K562 (cell line): ENCODE results near the gene SPATA12. TPM values are rescaled to one million over a fixed set of nuclear protein-coding genes. Genes with fewer than 3 reads are reported as not detected.

ENCODE experiments used
- ATAC-seq: fragments of 200-7000 bp; cut with Tn5 transposase; 3 replicates; pipeline ENCODE4 v1.9.1; 2020; ENCODE audit warnings: moderate library complexity
- BruUV-seq: library from RNA; stranded (reverse); fragments of 400-500 nt; replicated peaks from 2 replicates; lab custom pipeline; 2021; lab: Mats Ljungman, UMichigan
- CTCF ChIA-PET: fragments of 300-600 bp; formaldehyde crosslinking; extraction: SDS; loops from one replicate; lab custom pipeline; 2021; ENCODE audit warnings: low intra/inter-chr PET ratio; lab: Yijun Ruan, JAX
- POLR2A ChIA-PET: fragments of 300-600, 350-650 bp; sonication (Branson Sonifier 250); formaldehyde crosslinking; extraction: SDS; loops from one replicate; lab custom pipeline; 2021; ENCODE audit warnings: antibody characterized with exemption, inconsistent platforms; lab: Yijun Ruan, JAX
- DNase-seq, 4 experiments: peaks; one replicate each; pipeline versions ENCODE4 v3.0.0 to v3.0.0-alpha.2; 2011 to 2018; ENCODE audit warnings: low spot score in 3 of 4, mixed read lengths in 3 of 4; ENCODE audit errors: extremely low read depth in 1 of 4
- FAIRE-seq: peaks from 2 replicates; lab custom pipeline; 2011; peaks lifted over from hg19 to GRCh38; lab: Jason Lieb, UNC
- H2AFZ ChIP-seq: 2 replicates; pipeline ENCODE4 v1.6.0; 2011; ENCODE audit warnings: low read depth, low read length, control low read depth, inconsistent platforms
- H3K27ac ChIP-seq: fragments of 200-600 bp; 3 replicates; pipeline ENCODE4 v1.8.0; 2011; ENCODE audit warnings: low read depth, mild to moderate bottlenecking, control low read depth, inconsistent platforms, low read length, moderate library complexity, mixed read lengths; ENCODE audit errors: extremely low read depth
- H3K27me3 ChIP-seq, 2 experiments: fragments of 300-600 bp in 1 of 2; 2 replicates in 1 of 2; 3 replicates in 1 of 2; pipeline versions ENCODE4 v1.6.0 to v1.8.0; 2011; ENCODE audit warnings: inconsistent platforms in 2 of 2, low read length in 2 of 2, mild to moderate bottlenecking in 1 of 2, mixed read lengths in 1 of 2, moderate library complexity in 1 of 2; ENCODE audit not compliant: control insufficient read depth in 2 of 2, insufficient read depth in 2 of 2
- H3K36me3 ChIP-seq: fragments of 300-600 bp; 3 replicates; pipeline ENCODE4 v1.8.0; 2011; ENCODE audit warnings: mild to moderate bottlenecking, low read length, inconsistent platforms; ENCODE audit not compliant: control insufficient read depth, insufficient read depth
- H3K4me1 ChIP-seq, 2 experiments: fragments of 200-600 bp in 1 of 2; replicated peaks in 1 of 2; 2 replicates in 1 of 2; 3 replicates in 1 of 2; pipeline versions ENCODE4 v1.5.1 to v1.8.0; 2011; ENCODE audit warnings: inconsistent platforms in 2 of 2, low read length in 2 of 2, mild to moderate bottlenecking in 1 of 2, mixed read lengths in 1 of 2, moderate library complexity in 1 of 2; ENCODE audit not compliant: control insufficient read depth in 2 of 2, insufficient read depth in 2 of 2
- H3K4me2 ChIP-seq: 2 replicates; pipeline ENCODE4 v1.6.1; 2011; ENCODE audit warnings: low read length, control low read depth, inconsistent platforms, mixed read lengths; ENCODE audit not compliant: insufficient read depth
- H3K4me3 ChIP-seq: fragments of 200-600 bp; sonication (generic), shearing (Covaris generic); 2 replicates; pipeline ENCODE4 v1.5.1; 2016; ENCODE audit warnings: control low read depth, inconsistent platforms
- H3K79me2 ChIP-seq: fragments of 200-600 bp; 3 replicates; pipeline ENCODE4 v1.8.0; 2011; ENCODE audit warnings: low read length, inconsistent platforms; ENCODE audit not compliant: control insufficient read depth, insufficient read depth
- H3K9ac ChIP-seq, 2 experiments: 2 replicates each; pipeline versions ENCODE4 v1.6.0 to v1.6.1; 2011; ENCODE audit warnings: low read depth in 2 of 2, low read length in 2 of 2, control low read depth in 1 of 2, inconsistent platforms in 1 of 2, mild to moderate bottlenecking in 1 of 2, mixed read lengths in 1 of 2; ENCODE audit not compliant: insufficient read depth in 1 of 2
- H3K9me1 ChIP-seq: one replicate; pipeline ENCODE4 v1.6.0; 2011; ENCODE audit warnings: inconsistent platforms, mild to moderate bottlenecking, low read length, moderate library complexity; ENCODE audit not compliant: control insufficient read depth, insufficient read depth
- H3K9me3 ChIP-seq: replicated peaks from 2 replicates; pipeline ENCODE4 v1.5.1; 2011; ENCODE audit warnings: low read depth, low read length, inconsistent platforms; ENCODE audit not compliant: control insufficient read depth, insufficient read depth
- H4K20me1 ChIP-seq: replicated peaks from 2 replicates; pipeline ENCODE4 v1.6.1; 2011; ENCODE audit warnings: low read length, inconsistent platforms, mixed read lengths; ENCODE audit not compliant: control insufficient read depth, insufficient read depth
- XRCC5 ChIP-seq: fragments of 200-400 bp; formaldehyde crosslinking; IDR thresholded peaks from 2 replicates; pipeline ENCODE4 v1.6.1; 2017; ENCODE audit warnings: low read depth, mild to moderate bottlenecking, low read length
- WGBS: fragments of 100-300 bp; shearing (Covaris generic); methylation state at CpG from one replicate; pipeline ENCODE4 v1.1.6; 2016; ENCODE audit warnings: low coverage, mixed read lengths; ENCODE audit not compliant: insufficient coverage; ENCODE audit errors: missing lambda C conversion rate; 5-methylcytosine and 5-hydroxymethylcytosine counted together
- in situ Hi-C: fragments of 300-500 bp; cut with MboI; formaldehyde crosslinking; loops from 4 replicates; pipeline ENCODE4 v1.15.0; 2018; ENCODE audit warnings: inconsistent platforms, mixed read lengths
- intact Hi-C: fragments of 100-400 bp; cut with micrococcal nuclease; formaldehyde crosslinking; loops from 2 replicates; pipeline ENCODE4 v1.14.2; 2022
- polyA plus RNA-seq, 8 experiments: library from polyadenylated mRNA; depleted of rRNA in 4 of 8; stranded (reverse) in 5 of 8; unstranded in 3 of 8; fragments of >200 nt; fragmentation: Nextera tagmentation in 2 of 8; fragmentation: Illumina TruSeq in 1 of 8; extraction: Ambion mirVana in 2 of 8; extraction: Trizol in 1 of 8; gene quantifications; 2 replicates each; pipeline versions ENCODE4 v1.2.1 to v1.2.3, GENCODE V29; 2011 to 2014; ENCODE audit warnings: inconsistent platforms in 1 of 8, missing spikeins in 1 of 8
- total RNA-seq, 7 experiments: library from RNA; depleted of rRNA in 6 of 7; stranded (reverse); fragments of >200 nt in 6 of 7; fragmentation: Illumina TruSeq in 2 of 7; extraction: Trizol in 2 of 7; gene quantifications; 2 replicates each; pipeline versions ENCODE4 v1.2.1 to v1.2.3, GENCODE V29; 2011 to 2021; ENCODE audit warnings: low replicate concordance in 1 of 7

SPATA12 gene
- total and polyA plus RNA-seq, 9 of the 15 experiments (the other 6 are each of a cell fraction or from before 2014, with no cell fraction given): not detected

- Histone ChIP-seq H4K20me1 (no peaks in the 10 kb centered on the region; the same call in 1 of the 2 replicates), H2AFZ (no peak overlapping the region), H3K9me3 (no peaks in the 10 kb centered on the region), H3K9me1 (no peaks in the 10 kb centered on the region), H3K27ac (no peak overlapping the region), H3K4me3 (no peak overlapping the region), H3K79me2 (no peaks in the 10 kb centered on the region), H3K36me3 (no peaks in the 10 kb centered on the region), H3K4me2 (no peak overlapping the region), H3K9ac (no peak overlapping the region), H3K4me1 (peaks cover 0 to 3% of the 10 kb centered on the region in 2 experiments; a peak in 2 of 5 replicates), H3K27me3 (peaks cover 0 to 4% of the 10 kb centered on the region in 2 experiments; a peak in 1 of 5 replicates)
- DNase-seq (no peak), ATAC-seq (no peak), FAIRE-seq (no peak)
- BruUV-seq: no TSS peak
- in situ Hi-C loops: no loop called here
- POLR2A ChIA-PET: interaction anchor here (0.5 to 1.8 kb wide), 4 partner anchors 10 to 321 kb away, joined by 3 to 4 read pairs (median 3); no protein-coding TSS in a partner anchor
- intact Hi-C loops: no loop called here
- no peak for TF ChIP-seq XRCC5
- TF ChIP-seq, all 486 proteins: peak for 0
- WGBS: 16% methylated on average over 7 of the region's 7 CpGs
- CTCF ChIA-PET: no interaction called here
These were observed 14.2 kb upstream of the SPATA12 start for GRCh38 chr3:57046101-57046765.

DNA sequence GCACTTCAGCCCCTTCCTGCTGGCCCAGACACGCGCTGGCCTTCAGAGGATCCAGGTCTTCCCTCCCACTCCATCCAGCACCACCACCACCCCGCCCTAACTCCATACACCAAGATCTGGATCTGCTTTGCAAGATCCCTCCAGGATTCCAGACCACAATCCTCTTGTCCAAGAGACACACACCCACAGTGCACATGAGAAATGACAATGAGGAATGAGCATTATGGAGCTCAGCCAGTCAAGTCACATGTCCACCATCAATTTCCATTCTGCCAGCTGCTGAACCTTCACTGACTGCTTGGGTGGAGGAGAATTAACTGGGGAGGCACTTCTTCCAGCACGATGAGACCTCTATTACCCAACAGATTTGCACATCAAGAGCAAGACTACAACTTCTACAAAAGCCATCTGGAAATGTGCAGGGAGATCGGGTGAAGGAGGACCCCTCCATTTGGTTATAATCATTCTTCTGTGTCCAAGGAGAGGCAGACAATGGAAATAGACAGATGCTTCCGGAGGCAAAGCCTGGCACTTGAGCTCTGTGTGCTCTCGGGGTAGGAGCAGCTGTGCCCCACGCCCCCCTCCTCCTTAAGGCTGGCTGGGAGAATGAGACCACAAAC, 12.3 kb upstream of the SPATA12 start:
- H3K36me3 ChIP-seq: no peaks in the 10 kb centered on the region
- ATAC-seq: no peak; the same call in 2 of the 3 replicates
- no TSS peak for BruUV-seq
- no peaks in the 10 kb centered on the region for H4K20me1 ChIP-seq
- no peak overlapping the region for H3K4me3 ChIP-seq
- intact Hi-C loops: no loop called here
- peaks cover 0 to 4% of the 10 kb centered on the region in 2 experiments; a peak in 1 of 5 replicates for H3K27me3 ChIP-seq
- H3K4me1 ChIP-seq: peaks cover 0 to 3% of the 10 kb centered on the region in 2 experiments; a peak in 2 of 5 replicates
- no peak overlapping the region for H3K4me2 ChIP-seq
- DNase-seq: peak in 1 of 4 experiments; percentile 6
- ChIA-PET CTCF (no interaction called here), POLR2A (interaction anchor here (0.5 to 1.8 kb wide), 3 partner anchors 8 to 181 kb away, joined by 3 to 4 read pairs (median 3); no protein-coding TSS in a partner anchor)
- no peak overlapping the region for H2AFZ ChIP-seq
- no peak overlapping the region for H3K27ac ChIP-seq
- H3K9me3 ChIP-seq: no peaks in the 10 kb centered on the region
- WGBS: 8% methylated on average over 8 of the region's 8 CpGs
- in situ Hi-C loops: no loop called here
- H3K9me1 ChIP-seq: no peaks in the 10 kb centered on the region
- FAIRE-seq: no peak
- H3K9ac ChIP-seq: no peak overlapping the region
- no peaks in the 10 kb centered on the region for H3K79me2 ChIP-seq
